GM12878 (cell line): ENCODE data around the gene SGCD. TPM values are rescaled to one million over a fixed set of nuclear protein-coding genes. Genes with fewer than 3 reads are reported as not detected.

Experiments used
- ATAC-seq: fragments of 200-7000 bp; cut with Tn5 transposase; 3 replicates; pipeline ENCODE4 v1.9.1; 2020; ENCODE audit warnings: mild to moderate bottlenecking, moderate library complexity
- BruUV-seq: library from RNA; stranded (reverse); fragments of 400-500 nt; replicated peaks from 2 replicates; lab custom pipeline; 2021; lab: Mats Ljungman, UMichigan
- CTCF ChIA-PET: fragments of 300-600 bp; sonication (Branson Sonifier 250); formaldehyde crosslinking; extraction: SDS; loops from one replicate; lab custom pipeline; 2021; ENCODE audit warnings: inconsistent platforms; lab: Yijun Ruan, JAX
- POLR2A ChIA-PET: fragments of 350-600 bp; formaldehyde crosslinking; extraction: SDS; loops from one replicate; lab custom pipeline; 2021; ENCODE audit warnings: inconsistent platforms; lab: Charles Lee
- RAD21 ChIA-PET: fragments of 300-600 bp; sonication (Branson Sonifier 250); formaldehyde crosslinking; loops from one replicate; lab custom pipeline; 2023; ENCODE audit warnings: antibody characterized with exemption; ENCODE audit not compliant: unreplicated experiment; lab: Charles Lee
- SMC1A ChIA-PET: fragments of 300-600 bp; sonication (Branson Sonifier 250); formaldehyde crosslinking; loops from one replicate; lab custom pipeline; 2023; ENCODE audit not compliant: unreplicated experiment, uncharacterized antibody; lab: Charles Lee
- DNase-seq: peaks from one replicate; pipeline ENCODE4 v3.0.0-alpha.2; 2011; ENCODE audit warnings: low read depth, low spot score
- FAIRE-seq: peaks from 3 replicates; lab custom pipeline; 2011; peaks lifted over from hg19 to GRCh38; lab: Jason Lieb, UNC
- H2AFZ ChIP-seq: 2 replicates; pipeline ENCODE4 v1.6.0; 2011; ENCODE audit warnings: low read depth, low read length, control low read depth; ENCODE audit not compliant: control insufficient read depth
- H3K27ac ChIP-seq: 2 replicates; pipeline ENCODE4 v1.5.1; 2011; ENCODE audit warnings: control low read depth; ENCODE audit not compliant: control insufficient read depth, insufficient read depth
- H3K27me3 ChIP-seq, 2 experiments: replicated peaks in 1 of 2; 2 replicates each; pipeline versions ENCODE4 v1.6.0 to v1.6.1; 2011; ENCODE audit warnings: low read length in 1 of 2; ENCODE audit not compliant: control insufficient read depth in 2 of 2, insufficient read depth in 2 of 2
- H3K36me3 ChIP-seq, 2 experiments: 2 replicates each; pipeline ENCODE4 v1.5.1; 2011; ENCODE audit warnings: low read length in 1 of 2; ENCODE audit not compliant: control insufficient read depth in 2 of 2, insufficient read depth in 2 of 2
- H3K4me1 ChIP-seq: 2 replicates; pipeline ENCODE4 v1.6.1; 2011; ENCODE audit warnings: mild to moderate bottlenecking, low read length, moderate library complexity, mixed read lengths; ENCODE audit not compliant: control insufficient read depth, insufficient read depth
- H3K4me2 ChIP-seq: 2 replicates; pipeline ENCODE4 v1.6.0; 2011; ENCODE audit warnings: control low read depth; ENCODE audit not compliant: control insufficient read depth, insufficient read depth
- H3K4me3 ChIP-seq: fragments of 200-600 bp; sonication (generic); 2 replicates; pipeline ENCODE4 v1.5.1; 2016
- H3K79me2 ChIP-seq: 2 replicates; pipeline ENCODE4 v1.6.0; 2011; ENCODE audit warnings: low read length; ENCODE audit not compliant: control insufficient read depth, insufficient read depth
- H3K9ac ChIP-seq: 2 replicates; pipeline ENCODE4 v1.8.0; 2011; ENCODE audit warnings: low read length, control low read depth, mixed read lengths; ENCODE audit not compliant: control insufficient read depth, insufficient read depth
- H3K9me3 ChIP-seq: replicated peaks from 3 replicates; pipeline ENCODE4 v1.5.1; 2011; ENCODE audit warnings: mild to moderate bottlenecking, low read length; ENCODE audit not compliant: control insufficient read depth, insufficient read depth
- H4K20me1 ChIP-seq: 2 replicates; pipeline ENCODE4 v1.6.0; 2011; ENCODE audit not compliant: control insufficient read depth, insufficient read depth
- BMI1 ChIP-seq: fragments of 450-650 bp; IDR thresholded peaks from 2 replicates; pipeline ENCODE4 v1.6.1; 2016; ENCODE audit warnings: mild to moderate bottlenecking, moderate library complexity, borderline replicate concordance
- EP300 ChIP-seq, 2 experiments: fragments of 150-350 bp in 1 of 2; IDR thresholded peaks; 2 replicates each; pipeline ENCODE4 v1.6.1; 2011 to 2012; ENCODE audit warnings: low read depth in 2 of 2, low read length in 2 of 2, borderline replicate concordance in 1 of 2, improper control_type of control experiment in 1 of 2, inconsistent platforms in 1 of 2; ENCODE audit not compliant: control insufficient read depth in 1 of 2
- ESRRA ChIP-seq: IDR thresholded peaks from 2 replicates; pipeline ENCODE4 v1.6.1; 2012; ENCODE audit warnings: mild to moderate bottlenecking, low read length, improper control_type of control experiment
- FOXK2 ChIP-seq: fragments of 450-650 bp; IDR thresholded peaks from 2 replicates; pipeline ENCODE4 v1.6.1; 2017; ENCODE audit warnings: mild to moderate bottlenecking, moderate library complexity
- HCFC1 ChIP-seq: fragments of 150-350 bp; IDR thresholded peaks from 2 replicates; pipeline ENCODE4 v1.6.1; 2014; ENCODE audit warnings: low read length
- IRF3 ChIP-seq: fragments of 450-650 bp; IDR thresholded peaks from 2 replicates; pipeline ENCODE4 v1.6.1; 2014; ENCODE audit warnings: mild to moderate bottlenecking
- MEF2B ChIP-seq: fragments of 450-650 bp; IDR thresholded peaks from 2 replicates; pipeline ENCODE4 v1.6.1; 2018; ENCODE audit warnings: mild to moderate bottlenecking, moderate library complexity; ENCODE audit not compliant: partially characterized antibody, poor library complexity, severe bottlenecking
- MXI1 ChIP-seq: fragments of 150-350 bp; IDR thresholded peaks from 2 replicates; pipeline ENCODE4 v1.6.1; 2011; ENCODE audit warnings: low read depth, mild to moderate bottlenecking, inconsistent platforms, low read length, improper control_type of control experiment
- NR2F1 ChIP-seq: fragments of 450-650 bp; conservative IDR thresholded peaks from 2 replicates; pipeline ENCODE4 v1.6.1; 2017; ENCODE audit warnings: mild to moderate bottlenecking
- PBX3 ChIP-seq: IDR thresholded peaks from 2 replicates; pipeline ENCODE4 v1.6.1; 2011; ENCODE audit warnings: mild to moderate bottlenecking, low read depth, low read length, moderate library complexity; ENCODE audit not compliant: insufficient replicate concordance
- RAD51 ChIP-seq: fragments of 450-650 bp; IDR thresholded peaks from 2 replicates; pipeline ENCODE4 v1.6.1; 2016; ENCODE audit warnings: moderate library complexity, mild to moderate bottlenecking, inconsistent platforms
- RUNX3 ChIP-seq: IDR thresholded peaks from 2 replicates; pipeline ENCODE4 v1.6.1; 2012; ENCODE audit warnings: low read length, inconsistent platforms
- SMARCA5 ChIP-seq: fragments of 450-650 bp; IDR thresholded peaks from 2 replicates; pipeline ENCODE4 v1.6.1; 2017; ENCODE audit warnings: mild to moderate bottlenecking
- SP1 ChIP-seq: IDR thresholded peaks from one replicate; pipeline ENCODE4 v1.6.1; 2011; ENCODE audit warnings: low read depth, low read length
- TCF7 ChIP-seq: IDR thresholded peaks from 2 replicates; pipeline ENCODE4 v1.6.1; 2014; ENCODE audit warnings: antibody characterized with exemption, borderline replicate concordance
- WGBS: methylation state at CpG from one replicate; pipeline ENCODE4 v1.1.6; 2016; ENCODE audit warnings: low lambda C conversion rate; ENCODE audit not compliant: insufficient replicate concordance, insufficient coverage; ENCODE audit errors: missing lambda C conversion rate; 5-methylcytosine and 5-hydroxymethylcytosine counted together
- in situ Hi-C: fragments of 300-500 bp; cut with MboI; formaldehyde crosslinking; loops from 9 replicates; pipeline ENCODE4 v1.14.3; 2018; ENCODE audit warnings: mixed read lengths
- intact Hi-C: fragments of 100-400 bp; cut with micrococcal nuclease; formaldehyde crosslinking; loops from one replicate; pipeline ENCODE4 v1.14.2; 2022; ENCODE audit not compliant: unreplicated experiment
- polyA plus RNA-seq, 11 experiments: library from polyadenylated mRNA; depleted of rRNA in 4 of 11; unstranded in 6 of 11; stranded (reverse) in 5 of 11; fragments of >200 nt; fragmentation: Nextera tagmentation in 4 of 11; fragmentation: Illumina TruSeq in 1 of 11; extraction: Ambion mirVana in 4 of 11; extraction: Trizol in 1 of 11; gene quantifications; 1 replicate in 1 of 11; 2 replicates in 10 of 11; pipeline versions ENCODE4 v1.2.1 to v1.2.3, GENCODE V29; 2011 to 2016; ENCODE audit warnings: inconsistent platforms in 2 of 11, missing spikeins in 2 of 11, low read depth in 1 of 11
- total RNA-seq, 4 experiments: library from RNA; depleted of rRNA in 3 of 4; stranded (reverse); fragments of >200 nt in 3 of 4; fragmentation: Illumina TruSeq in 1 of 4; extraction: Trizol in 1 of 4; gene quantifications; 2 replicates each; pipeline versions ENCODE4 v1.2.1 to v1.2.3, GENCODE V29; 2013 to 2021
- TF ChIP-seq, protein P1 (sequence below): fragments of 450-650 bp; IDR thresholded peaks from 2 replicates; pipeline ENCODE4 v1.6.1; 2016; ENCODE audit warnings: mild to moderate bottlenecking

The SGCD gene
- total and polyA plus RNA-seq, 10 of the 15 experiments (the other 5 are each of a cell fraction or from before 2014, with no cell fraction given), result 0.06 TPM; not detected in 9

DNA sequence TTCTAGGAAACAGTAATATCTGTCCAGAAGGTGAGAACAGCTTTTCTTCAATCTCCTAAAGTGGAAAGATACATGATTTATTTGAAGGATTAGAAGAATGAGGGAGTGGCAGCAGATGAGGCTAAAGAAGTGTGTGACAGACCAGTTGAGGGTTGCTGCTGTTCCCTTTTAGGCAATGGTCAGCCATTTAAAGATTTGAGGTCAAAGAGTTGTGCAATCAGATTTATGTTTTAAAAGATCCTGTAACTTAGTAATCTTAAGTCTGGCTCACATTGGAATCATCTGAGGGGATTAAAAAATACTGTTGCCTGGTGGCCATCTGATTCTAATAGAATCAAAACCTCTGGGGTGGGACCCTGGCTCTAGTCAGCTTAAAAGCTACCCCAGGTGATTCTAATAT, 4.3 kb upstream of the SGCD start:
- ChIA-PET RAD21 (no interaction called here), CTCF (interaction anchor here (0.6 kb wide), 1 partner anchor 10 kb away, joined by 3 read pairs; no protein-coding TSS in a partner anchor), POLR2A (no interaction called here), SMC1A (no interaction called here)
- no peak overlapping the region for H3K9ac ChIP-seq
- H3K79me2 ChIP-seq, result no peaks in the 10 kb centered on the region
- ATAC-seq (no peak), FAIRE-seq (no peak), DNase-seq (no peak)
- no peak overlapping the region for H3K4me2 ChIP-seq
- TF ChIP-seq PBX3, result no peak
- no peak for TF ChIP-seq ESRRA
- TF ChIP-seq TCF7, result no peak
- no peak for TF ChIP-seq EP300 (IDR thresholded peaks at IDR 0.05; ENCODE audit: borderline replicate concordance in 1 of 2, control insufficient read depth in 1 of 2, low read depth in 2 of 2, low read length in 2 of 2)
- no peak for TF ChIP-seq SMARCA5
- TF ChIP-seq NR2F1, result no peak
- H3K36me3 ChIP-seq, result no peaks in the 10 kb centered on the region
- no peak overlapping the region for H3K4me3 ChIP-seq
- H3K27ac ChIP-seq, result no peak overlapping the region
- in situ Hi-C loops, result no loop called here
- H3K9me3 ChIP-seq, result no peaks in the 10 kb centered on the region
- no peak overlapping the region for H2AFZ ChIP-seq
- peaks cover 0 to 2% of the 10 kb centered on the region in 2 experiments; a peak in 3 of 4 replicates for H3K27me3 ChIP-seq
- BruUV-seq, result no TSS peak
- no peaks in the 10 kb centered on the region for H3K4me1 ChIP-seq
- intact Hi-C loops, result no loop called here
- H4K20me1 ChIP-seq, result no peaks in the 10 kb centered on the region

DNA sequence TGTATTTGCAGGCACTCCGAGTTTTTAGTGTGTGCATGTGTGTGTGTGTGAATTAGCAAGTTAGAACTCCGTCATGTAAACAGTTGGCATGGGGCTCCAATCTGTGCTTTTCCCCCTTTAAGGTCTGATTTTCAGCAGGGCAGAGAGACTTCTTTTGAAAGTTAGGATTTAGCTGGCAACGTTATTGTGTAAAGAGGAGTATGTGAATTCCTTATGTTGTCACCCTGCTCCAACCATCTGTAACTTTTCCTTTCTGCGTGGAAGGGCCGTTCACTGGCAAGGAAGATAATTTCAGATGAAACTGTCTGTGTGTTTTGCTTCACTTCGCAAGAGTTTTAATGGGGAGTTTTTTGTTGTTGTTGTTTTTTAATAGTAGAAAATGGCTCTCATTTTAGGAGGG, 332 bp downstream of the SGCD start:
- intact Hi-C loops, result no loop called here

More for the DNA sequence above, 332 bp downstream of the SGCD start:
- Histone ChIP-seq H3K4me3 (no peak overlapping the region), H3K4me1 (no peaks in the 10 kb centered on the region), H3K9me3 (no peaks in the 10 kb centered on the region), H3K27ac (no peak overlapping the region), H3K79me2 (no peaks in the 10 kb centered on the region), H4K20me1 (no peaks in the 10 kb centered on the region), H3K27me3 (peaks cover 0 to 2% of the 10 kb centered on the region in 2 experiments; a peak in 3 of 4 replicates), H3K36me3 (no peaks in the 10 kb centered on the region), H3K4me2 (no peak overlapping the region), H2AFZ (no peak overlapping the region), H3K9ac (no peak overlapping the region)
- 51% methylated on average over 6 of the region's 6 CpGs for WGBS
- ChIA-PET POLR2A (no interaction called here), SMC1A (no interaction called here), CTCF (interaction anchor here (0.6 kb wide), 1 partner anchor 531 kb away, joined by 3 read pairs; no protein-coding TSS in a partner anchor), RAD21 (no interaction called here)
- DNase-seq, result no peak
- ATAC-seq, result no peak
- in situ Hi-C loops, result no loop called here
- no TSS peak for BruUV-seq
- TF ChIP-seq, protein P1, sequence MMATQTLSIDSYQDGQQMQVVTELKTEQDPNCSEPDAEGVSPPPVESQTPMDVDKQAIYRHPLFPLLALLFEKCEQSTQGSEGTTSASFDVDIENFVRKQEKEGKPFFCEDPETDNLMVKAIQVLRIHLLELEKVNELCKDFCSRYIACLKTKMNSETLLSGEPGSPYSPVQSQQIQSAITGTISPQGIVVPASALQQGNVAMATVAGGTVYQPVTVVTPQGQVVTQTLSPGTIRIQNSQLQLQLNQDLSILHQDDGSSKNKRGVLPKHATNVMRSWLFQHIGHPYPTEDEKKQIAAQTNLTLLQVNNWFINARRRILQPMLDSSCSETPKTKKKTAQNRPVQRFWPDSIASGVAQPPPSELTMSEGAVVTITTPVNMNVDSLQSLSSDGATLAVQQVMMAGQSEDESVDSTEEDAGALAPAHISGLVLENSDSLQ, result no peak
- TF ChIP-seq SP1 (no peak), SMARCA5 (no peak), HCFC1 (no peak), RUNX3 (no peak), MXI1 (no peak), IRF3 (no peak), RAD51 (no peak), BMI1 (no peak), FOXK2 (no peak), MEF2B (no peak)
- no peak for FAIRE-seq
